NT2/D1 (cell line): ENCODE results near the gene CCNE1.
"Not testable (repeated sequence)": the region's sequence is repeated elsewhere in the genome, so short reads cannot be mapped to it uniquely, and the experiment has no call there.

Experiments used
- DNase-seq: peaks from one replicate; pipeline ENCODE4 v3.0.0-alpha.2; 2011; ENCODE audit warnings: low read depth, low spot score
- H3K27me3 ChIP-seq: 2 replicates; pipeline ENCODE4 v1.6.0; 2011; ENCODE audit warnings: mild to moderate bottlenecking; ENCODE audit not compliant: insufficient read length, insufficient read depth
- H3K36me3 ChIP-seq: 2 replicates; pipeline ENCODE4 v1.6.1; 2011; ENCODE audit warnings: mild to moderate bottlenecking, low read length, mixed read lengths; ENCODE audit not compliant: insufficient read depth, insufficient read length
- H3K4me1 ChIP-seq: 2 replicates; pipeline ENCODE4 v1.5.1; 2011; ENCODE audit not compliant: insufficient read depth, insufficient read length
- H3K4me3 ChIP-seq: 2 replicates; pipeline ENCODE4 v1.5.1; 2011; ENCODE audit warnings: low read depth; ENCODE audit not compliant: insufficient read length
- H3K9ac ChIP-seq: 2 replicates; pipeline ENCODE4 v1.6.0; 2011; ENCODE audit warnings: low read depth; ENCODE audit not compliant: insufficient read length
- H3K9me3 ChIP-seq: 2 replicates; pipeline ENCODE4 v1.5.1; 2011; ENCODE audit warnings: mild to moderate bottlenecking, low read length; ENCODE audit not compliant: insufficient read depth
- SUZ12 ChIP-seq: IDR thresholded peaks from 2 replicates; pipeline ENCODE4 v1.6.1; 2011; ENCODE audit not compliant: insufficient read length, insufficient read depth; ENCODE audit errors: extremely low read depth
- YY1 ChIP-seq: IDR thresholded peaks from 2 replicates; pipeline ENCODE4 v1.6.1; 2011; ENCODE audit not compliant: insufficient read length, insufficient read depth
- ZNF274 ChIP-seq: IDR thresholded peaks from 2 replicates; pipeline ENCODE4 v1.6.1; 2011; ENCODE audit warnings: mild to moderate bottlenecking, low read depth, low read length

Gene CCNE1

DNA sequence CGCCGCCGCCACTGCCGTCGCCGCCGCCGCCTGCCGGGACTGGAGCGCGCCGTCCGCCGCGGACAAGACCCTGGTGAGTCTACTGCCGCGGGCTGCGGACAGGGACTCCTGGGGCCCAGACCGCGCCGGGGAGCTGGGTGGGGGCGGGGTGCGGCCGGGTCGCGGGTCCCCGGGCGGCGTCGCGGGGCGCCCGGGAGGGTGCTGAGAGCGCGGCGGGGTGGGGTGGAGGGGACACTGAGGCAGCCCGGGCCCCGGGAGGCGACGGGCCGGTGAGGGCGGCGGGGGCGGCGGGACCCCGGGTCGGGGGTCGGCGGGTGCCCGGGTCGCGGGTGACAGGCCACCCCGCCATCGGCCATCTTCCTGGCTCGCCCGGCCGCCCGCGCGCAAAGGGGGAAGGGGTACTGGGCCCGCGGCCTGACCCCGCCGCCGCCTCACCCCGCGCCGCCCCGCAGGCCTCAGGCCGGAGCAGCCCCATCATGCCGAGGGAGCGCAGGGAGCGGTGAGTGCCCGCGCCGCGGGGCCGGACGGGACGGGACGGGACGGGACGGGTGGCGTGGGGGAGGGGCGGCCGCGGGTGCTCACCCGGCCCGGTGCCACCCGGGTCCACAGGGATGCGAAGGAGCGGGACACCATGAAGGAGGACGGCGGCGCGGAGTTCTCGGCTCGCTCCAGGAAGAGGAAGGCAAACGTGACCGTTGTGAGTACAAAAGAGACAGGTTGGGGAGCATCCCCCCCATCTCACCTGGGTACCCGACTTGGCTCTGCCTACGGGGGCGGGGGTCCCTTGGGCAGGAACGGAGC, 489 bp downstream of the CCNE1 start:
- Histone ChIP-seq H3K4me1 (no peaks in the 10 kb centered on the region), H3K9me3 (no peaks in the 10 kb centered on the region), H3K36me3 (peaks cover 21% of the 10 kb centered on the region), H3K9ac (peak overlapping the region; percentile 56), H3K27me3 (no peaks in the 10 kb centered on the region), H3K4me3 (peak overlapping the region; percentile 40)
- TF ChIP-seq ZNF274 (no peak), SUZ12 (no peak), YY1 (no peak)
- no peak for DNase-seq

DNA sequence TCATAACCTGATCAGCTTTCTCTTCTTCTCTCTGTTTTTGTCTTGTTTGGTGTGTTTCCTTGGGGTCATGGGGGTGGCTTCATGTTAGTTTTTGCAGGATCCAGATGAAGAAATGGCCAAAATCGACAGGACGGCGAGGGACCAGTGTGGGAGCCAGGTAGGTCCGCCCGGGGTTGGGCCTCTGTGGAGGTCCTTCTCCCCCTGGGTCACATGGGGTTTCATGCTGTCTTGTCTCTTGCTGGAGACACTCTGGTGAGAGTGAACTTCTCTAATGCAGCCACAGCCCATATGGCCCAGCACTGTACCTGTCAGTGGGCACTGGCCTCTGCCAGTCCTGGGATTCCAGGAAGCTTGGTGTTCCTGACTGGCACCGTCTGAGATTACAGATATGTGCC, 1.1 kb downstream of the CCNE1 start:
- no peak for DNase-seq
- Histone ChIP-seq H3K36me3 (peaks cover 23% of the 10 kb centered on the region), H3K27me3 (no peaks in the 10 kb centered on the region), H3K9me3 (no peaks in the 10 kb centered on the region), H3K4me1 (no peaks in the 10 kb centered on the region), H3K4me3 (peak overlapping the region; percentile 40), H3K9ac (peak overlapping the region; percentile 56)
- TF ChIP-seq YY1 (no peak), SUZ12 (no peak)

DNA sequence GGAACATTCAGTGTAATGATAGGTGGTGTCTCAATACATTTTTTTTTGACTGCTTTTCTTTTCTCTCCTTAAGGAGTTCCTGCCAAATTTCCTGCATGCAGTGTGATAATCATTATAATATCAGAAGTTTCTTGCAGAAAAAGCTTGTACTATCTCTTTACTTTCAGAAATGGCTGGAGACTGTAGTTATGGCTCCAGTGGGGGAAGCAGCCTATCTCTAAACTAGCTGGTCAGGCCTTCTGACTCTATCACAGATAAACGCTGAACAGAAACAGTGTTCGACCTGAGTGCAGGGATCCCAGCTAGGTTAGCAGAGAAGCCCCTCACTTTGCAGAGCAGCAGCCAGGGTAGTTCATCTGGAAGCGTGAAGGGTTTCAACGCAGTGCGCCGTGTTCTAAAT, 1.9 kb downstream of the CCNE1 start:
- no peak overlapping the region for H3K4me3 ChIP-seq
- H3K9me3 ChIP-seq = no peaks in the 10 kb centered on the region
- peak overlapping the region; percentile 21 for H3K9ac ChIP-seq
- TF ChIP-seq YY1 = no peak
- TF ChIP-seq ZNF274 = no peak
- TF ChIP-seq SUZ12 = no peak
- H3K36me3 ChIP-seq = peaks cover 23% of the 10 kb centered on the region
- no peaks in the 10 kb centered on the region for H3K4me1 ChIP-seq
- no peak for DNase-seq
- H3K27me3 ChIP-seq = no peaks in the 10 kb centered on the region

DNA sequence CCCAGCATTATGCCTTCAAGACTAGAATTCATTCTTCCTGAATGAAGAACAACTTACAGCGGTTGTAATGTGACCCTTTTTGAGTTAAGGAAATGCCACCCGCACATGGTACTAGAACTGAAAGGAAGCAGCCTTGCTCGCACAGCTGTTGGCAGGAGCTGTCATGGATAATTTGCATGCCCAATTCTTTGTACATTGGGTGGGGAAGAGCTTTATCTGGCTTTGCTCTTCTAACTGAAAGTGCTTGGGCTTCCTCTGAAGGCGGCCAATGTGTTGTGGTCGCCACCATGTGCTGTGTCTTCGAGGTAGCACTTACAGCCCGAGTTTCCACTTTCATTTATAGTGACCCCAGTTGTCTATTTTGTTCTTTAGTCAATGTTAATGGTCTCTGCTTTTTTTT, 3.4 kb downstream of the CCNE1 start:
- no peaks in the 10 kb centered on the region for H3K27me3 ChIP-seq
- peaks cover 32% of the 10 kb centered on the region for H3K36me3 ChIP-seq
- TF ChIP-seq ZNF274 = no peak
- TF ChIP-seq YY1 = no peak
- TF ChIP-seq SUZ12 = no peak
- no peak overlapping the region for H3K4me3 ChIP-seq
- no peaks in the 10 kb centered on the region for H3K4me1 ChIP-seq
- H3K9ac ChIP-seq = no peak overlapping the region
- H3K9me3 ChIP-seq = no peaks in the 10 kb centered on the region
- DNase-seq = no peak

DNA sequence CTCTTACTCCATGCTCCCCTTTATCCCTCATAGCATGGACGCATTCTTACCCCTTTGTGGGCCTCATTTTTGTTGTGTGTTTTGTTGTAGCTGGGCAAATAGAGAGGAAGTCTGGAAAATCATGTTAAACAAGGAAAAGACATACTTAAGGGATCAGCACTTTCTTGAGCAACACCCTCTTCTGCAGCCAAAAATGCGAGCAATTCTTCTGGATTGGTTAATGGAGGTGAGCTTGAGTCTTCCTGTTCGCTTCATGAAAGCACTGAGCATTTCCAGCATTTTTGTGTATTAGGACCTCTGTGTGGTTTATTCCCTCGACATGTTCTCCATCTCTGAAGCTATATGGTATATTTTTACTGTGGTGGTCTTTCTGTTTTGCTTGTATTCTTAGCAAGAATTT, 5.5 kb downstream of the CCNE1 start:
- no peak overlapping the region for H3K9ac ChIP-seq
- H3K36me3 ChIP-seq = peaks cover 47% of the 10 kb centered on the region
- TF ChIP-seq YY1 = no peak
- no peak for TF ChIP-seq ZNF274
- no peak for TF ChIP-seq SUZ12
- no peaks in the 10 kb centered on the region for H3K27me3 ChIP-seq
- DNase-seq = no peak
- no peaks in the 10 kb centered on the region for H3K9me3 ChIP-seq
- no peak overlapping the region for H3K4me3 ChIP-seq
- no peaks in the 10 kb centered on the region for H3K4me1 ChIP-seq

DNA sequence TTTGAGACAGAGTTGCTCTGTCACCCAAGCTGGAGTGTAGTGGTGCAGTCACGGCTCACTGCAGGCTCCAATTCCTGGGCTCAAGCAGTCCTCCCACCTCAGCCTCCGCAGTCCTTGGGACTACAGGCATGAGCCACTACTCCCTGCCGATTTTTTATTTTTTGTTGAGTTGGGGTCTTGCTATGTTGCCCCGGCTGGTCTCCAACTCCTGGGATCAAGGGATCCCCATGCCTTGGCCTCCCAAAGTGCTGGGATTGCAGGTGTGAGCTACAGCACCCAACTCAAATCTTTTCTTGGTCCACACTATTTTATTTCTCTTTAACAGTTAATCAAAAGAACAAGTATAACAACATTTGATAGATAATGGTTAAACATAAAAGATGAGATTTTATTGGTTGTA, 7.5 kb downstream of the CCNE1 start:
- Histone ChIP-seq H3K27me3 (no peaks in the 10 kb centered on the region), H3K9ac (no peak overlapping the region), H3K4me3 (no peak overlapping the region), H3K36me3 (peaks cover 52% of the 10 kb centered on the region), H3K9me3 (no peaks in the 10 kb centered on the region), H3K4me1 (no peaks in the 10 kb centered on the region)
- no peak for TF ChIP-seq ZNF274
- no peak for DNase-seq

DNA sequence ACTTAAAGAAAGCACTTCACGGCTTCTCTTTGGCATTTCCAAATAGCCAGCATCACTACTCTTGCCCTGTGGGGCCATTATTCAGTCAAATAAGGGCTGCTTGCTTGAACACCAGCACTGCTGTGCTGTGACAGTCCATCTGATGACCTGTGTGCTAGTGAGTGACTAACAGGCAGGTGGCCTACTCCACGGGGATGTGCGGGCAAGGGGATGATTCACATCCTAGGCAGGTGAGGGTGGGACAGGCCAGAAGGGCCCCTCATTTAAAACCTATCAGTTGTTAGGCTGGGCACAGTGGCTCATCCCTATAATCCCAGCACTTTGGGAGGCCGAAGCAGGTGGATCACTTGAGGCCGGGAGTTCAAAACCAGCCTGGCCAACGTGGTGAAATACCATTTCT, 8.2 kb downstream of the CCNE1 start:
- H3K9ac ChIP-seq = no peak overlapping the region
- TF ChIP-seq SUZ12 (no peak), ZNF274 (no peak), YY1 (no peak)
- H3K4me3 ChIP-seq = no peak overlapping the region
- no peaks in the 10 kb centered on the region for H3K4me1 ChIP-seq
- H3K36me3 ChIP-seq = peaks cover 52% of the 10 kb centered on the region
- H3K27me3 ChIP-seq = no peaks in the 10 kb centered on the region
- DNase-seq = no peak
- H3K9me3 ChIP-seq = no peaks in the 10 kb centered on the region

DNA sequence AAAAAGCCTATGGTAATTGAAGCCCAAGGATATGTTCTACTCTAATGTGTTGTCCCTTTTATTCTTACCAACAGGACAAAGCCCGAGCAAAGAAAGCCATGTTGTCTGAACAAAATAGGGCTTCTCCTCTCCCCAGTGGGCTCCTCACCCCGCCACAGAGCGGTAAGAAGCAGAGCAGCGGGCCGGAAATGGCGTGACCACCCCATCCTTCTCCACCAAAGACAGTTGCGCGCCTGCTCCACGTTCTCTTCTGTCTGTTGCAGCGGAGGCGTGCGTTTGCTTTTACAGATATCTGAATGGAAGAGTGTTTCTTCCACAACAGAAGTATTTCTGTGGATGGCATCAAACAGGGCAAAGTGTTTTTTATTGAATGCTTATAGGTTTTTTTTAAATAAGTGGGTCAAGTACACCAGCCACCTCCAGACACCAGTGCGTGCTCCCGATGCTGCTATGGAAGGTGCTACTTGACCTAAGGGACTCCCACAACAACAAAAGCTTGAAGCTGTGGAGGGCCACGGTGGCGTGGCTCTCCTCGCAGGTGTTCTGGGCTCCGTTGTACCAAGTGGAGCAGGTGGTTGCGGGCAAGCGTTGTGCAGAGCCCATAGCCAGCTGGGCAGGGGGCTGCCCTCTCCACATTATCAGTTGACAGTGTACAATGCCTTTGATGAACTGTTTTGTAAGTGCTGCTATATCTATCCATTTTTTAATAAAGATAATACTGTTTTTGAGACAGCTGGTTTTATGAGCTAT, 12.0 kb downstream of the CCNE1 start:
- DNase-seq = no peak
- H3K9me3 ChIP-seq = no peaks in the 10 kb centered on the region
- no peak for TF ChIP-seq YY1
- TF ChIP-seq SUZ12 = no peak
- TF ChIP-seq ZNF274 = no peak

DNA sequence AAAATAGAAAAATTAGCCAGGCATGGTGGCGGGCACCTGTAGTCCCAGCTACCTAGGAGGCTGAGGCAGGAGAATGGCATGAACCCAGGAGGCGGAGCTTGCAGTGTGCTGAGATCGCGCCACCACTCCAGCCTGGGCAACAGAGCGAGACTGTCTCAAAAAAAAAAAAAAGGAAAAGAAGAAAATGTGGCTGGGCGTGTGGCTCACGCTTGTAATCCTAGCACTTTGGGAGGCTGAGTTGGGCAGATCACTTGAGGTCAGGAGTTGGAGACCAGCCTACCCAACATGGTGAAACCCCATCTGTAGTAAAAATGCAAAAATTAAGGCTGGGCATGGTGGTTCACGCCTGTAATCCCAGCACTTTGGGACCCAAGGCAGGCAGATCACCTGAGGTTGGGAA, 13.5 kb downstream of the CCNE1 start:
- peaks cover 34% of the 10 kb centered on the region for H3K36me3 ChIP-seq
- not testable (repeated sequence) for DNase-seq, H3K27me3 ChIP-seq, H3K9me3 ChIP-seq, H3K4me1 ChIP-seq, H3K4me3 ChIP-seq, H3K9ac ChIP-seq

More for the DNA sequence above, 12.0 kb downstream of the CCNE1 start:
- peaks cover 43% of the 10 kb centered on the region for H3K36me3 ChIP-seq
- H3K27me3 ChIP-seq = no peaks in the 10 kb centered on the region
- H3K9ac ChIP-seq = no peak overlapping the region
- H3K4me3 ChIP-seq = no peak overlapping the region
- no peaks in the 10 kb centered on the region for H3K4me1 ChIP-seq
